Kidney glomerular epithelial cell (primary cell): ENCODE data around the gene C10orf90.

Experiments
- DNase-seq: peaks from one replicate; lab custom pipeline; 2025; lab: John Stamatoyannopoulos, UW

Gene C10orf90

DNA sequence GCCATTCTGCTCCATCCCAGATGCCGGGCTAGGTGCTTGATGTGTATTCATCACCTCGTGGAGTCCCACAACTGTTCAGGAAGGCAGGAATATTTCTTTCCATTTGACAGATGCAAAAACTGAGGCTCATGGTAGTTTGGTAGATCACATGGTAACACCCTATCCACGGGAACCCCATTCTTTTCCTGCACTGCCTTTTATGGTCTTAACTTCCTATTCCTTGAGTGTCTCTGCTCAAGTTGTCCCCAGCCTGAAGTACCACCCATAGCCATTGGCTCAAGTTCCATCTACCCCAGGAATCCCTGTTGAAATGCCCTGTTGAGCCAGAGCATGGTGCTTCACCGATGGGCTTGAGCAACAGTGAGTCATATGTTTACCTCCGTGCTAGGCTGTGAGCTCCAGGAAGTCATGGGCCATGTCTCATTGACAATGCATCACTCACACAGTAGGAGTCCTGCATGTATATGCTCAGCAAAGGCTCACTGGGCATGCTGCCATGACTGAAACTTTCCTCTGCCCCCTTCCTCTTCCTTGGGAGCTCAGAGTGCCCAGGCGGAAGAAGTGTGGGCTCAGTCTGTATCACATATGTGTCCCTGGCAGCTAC, 210.5 kb downstream of the C10orf90 start:
- DNase-seq, result peak; percentile 81

DNA sequence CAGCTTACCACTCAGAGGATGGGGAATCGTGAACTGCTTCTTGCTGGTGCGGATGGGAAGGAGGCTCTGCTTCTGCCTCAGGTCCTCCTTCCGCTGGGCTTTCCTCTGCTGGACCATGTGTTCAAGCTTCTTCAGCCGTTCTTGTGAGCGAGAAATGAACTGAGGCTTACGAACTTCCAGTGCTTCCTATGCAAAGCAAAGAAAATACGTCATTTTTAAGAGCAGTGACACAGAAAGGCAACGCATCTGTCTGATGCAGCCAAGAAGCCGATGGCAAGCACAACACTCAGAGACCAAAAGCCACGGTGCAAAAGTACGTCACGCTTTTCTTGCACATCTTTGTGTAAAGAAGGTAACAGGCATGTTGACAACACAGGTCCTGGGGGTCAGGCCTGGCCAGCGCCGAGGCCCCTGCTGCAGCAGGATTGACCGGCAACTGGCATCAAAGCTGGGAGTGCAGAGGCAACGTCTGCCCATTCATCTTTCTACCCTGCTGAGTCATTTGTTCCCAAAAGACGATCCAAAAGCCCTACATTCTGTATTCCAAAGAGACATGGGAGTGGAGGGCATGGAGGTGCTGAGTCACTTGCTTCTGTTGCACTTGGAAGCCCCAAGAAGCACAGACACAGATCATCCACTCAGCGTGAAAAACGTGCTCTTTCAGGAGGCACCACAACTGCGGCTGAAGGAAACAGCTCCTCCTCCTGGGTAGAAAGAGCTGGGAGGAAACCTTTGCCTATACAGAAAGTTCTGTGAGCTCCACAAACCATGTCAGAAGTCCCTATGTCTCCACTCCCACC, 211.3 kb downstream of the C10orf90 start:
- no peak for DNase-seq

DNA sequence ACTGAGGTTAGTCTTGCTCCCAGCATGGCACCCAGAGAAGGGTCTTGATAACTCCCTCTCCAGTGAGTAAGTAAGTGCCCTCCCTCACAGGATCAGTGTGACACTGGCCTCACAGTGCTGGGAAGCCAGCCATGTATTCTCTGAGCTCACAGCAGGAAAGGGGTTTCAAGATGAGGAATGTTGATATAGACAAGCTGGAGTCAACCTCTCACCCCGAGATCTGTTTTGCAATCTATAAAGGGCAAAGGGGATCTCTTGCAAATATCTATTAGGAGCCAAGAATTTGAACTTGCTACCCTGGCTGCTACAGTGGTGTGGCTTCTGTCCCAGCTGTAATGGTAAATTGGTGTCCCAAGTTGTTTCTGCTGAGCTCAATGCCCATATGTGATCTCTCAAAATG, 212.0 kb downstream of the C10orf90 start:
- no peak for DNase-seq

DNA sequence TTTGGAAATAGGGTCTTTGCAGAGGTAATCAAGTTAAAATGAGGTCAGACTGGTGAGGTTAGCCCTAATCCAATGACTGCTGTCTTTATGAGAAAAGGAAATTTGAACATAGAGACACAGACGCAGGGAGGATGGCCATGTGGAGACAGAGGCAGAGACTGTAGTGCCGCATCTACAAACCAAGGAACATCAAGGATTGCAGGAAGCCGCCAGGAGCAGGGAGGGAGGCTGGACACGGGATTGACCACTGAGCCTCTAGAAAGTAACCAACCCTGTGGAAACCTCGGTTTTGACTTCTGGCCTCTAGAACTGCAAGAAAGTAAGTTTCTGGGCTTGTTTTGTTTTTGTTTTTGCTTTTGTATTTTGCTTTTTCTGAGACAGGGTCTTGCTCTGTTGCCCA, 213.9 kb downstream of the C10orf90 start:
- no peak for DNase-seq

DNA sequence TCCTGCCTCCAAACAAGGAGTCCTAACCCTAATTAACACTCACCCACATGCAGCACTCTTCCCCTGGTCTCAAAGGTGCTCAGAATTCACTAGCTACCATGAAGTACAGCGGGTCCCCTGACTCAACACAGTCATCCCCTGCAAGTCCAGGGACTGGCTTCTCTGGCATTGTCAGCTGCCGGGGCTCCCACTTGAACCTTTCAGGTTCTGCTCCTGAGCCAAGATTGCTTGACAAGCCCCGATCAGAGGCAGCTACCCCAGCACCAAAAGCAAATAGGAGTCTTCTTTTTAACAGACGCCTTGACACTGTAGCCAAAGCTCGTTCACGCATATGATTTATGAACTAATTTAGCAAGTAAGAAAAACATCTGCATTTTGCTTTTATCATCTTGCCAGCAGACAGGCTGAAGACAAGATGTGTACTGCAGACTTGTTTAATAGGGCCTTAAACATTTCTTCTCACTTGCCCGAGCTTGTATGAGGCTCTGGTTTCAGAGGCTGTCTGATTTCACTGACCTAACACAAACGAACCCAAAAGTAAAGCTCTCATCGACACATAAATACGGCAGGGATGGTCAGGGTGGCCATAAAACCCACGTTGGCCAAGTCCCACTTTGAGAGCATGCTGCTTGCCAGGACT, 214.6 kb downstream of the C10orf90 start:
- DNase-seq, result no peak

DNA sequence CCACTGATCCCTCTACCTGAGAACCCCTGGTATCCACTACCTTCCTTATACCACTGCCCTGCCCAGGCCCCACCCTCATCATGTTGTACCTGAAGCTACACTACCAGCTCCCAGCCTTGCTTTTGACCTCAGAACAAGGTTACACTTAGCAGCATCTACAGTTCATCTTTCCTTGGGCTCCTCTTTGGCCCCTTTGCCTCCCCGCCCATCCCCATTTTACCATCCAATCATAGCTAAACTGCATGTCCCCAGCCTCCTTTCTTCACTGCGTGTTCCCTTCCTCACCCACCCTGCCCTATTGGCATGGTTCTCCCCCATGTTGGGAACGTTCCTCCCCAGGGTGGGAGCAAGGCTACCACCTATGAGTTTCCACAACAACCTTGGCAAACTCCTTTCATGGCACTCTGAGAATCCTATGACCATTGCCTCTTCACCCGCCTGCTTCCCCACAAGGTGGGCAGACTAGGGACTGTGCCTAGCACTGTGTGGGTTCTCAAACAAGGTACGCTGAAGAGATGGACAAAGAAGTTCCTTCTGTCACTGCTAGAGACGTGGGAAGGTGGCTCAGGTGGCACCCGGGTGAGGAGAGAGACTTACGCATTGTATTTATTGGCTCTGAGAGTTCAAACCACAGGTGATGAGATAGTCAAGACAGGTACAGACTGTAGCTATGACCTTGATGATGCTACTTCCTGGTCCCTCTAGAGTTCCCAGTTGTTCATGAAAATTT, 215.3 kb downstream of the C10orf90 start:
- no peak for DNase-seq

DNA sequence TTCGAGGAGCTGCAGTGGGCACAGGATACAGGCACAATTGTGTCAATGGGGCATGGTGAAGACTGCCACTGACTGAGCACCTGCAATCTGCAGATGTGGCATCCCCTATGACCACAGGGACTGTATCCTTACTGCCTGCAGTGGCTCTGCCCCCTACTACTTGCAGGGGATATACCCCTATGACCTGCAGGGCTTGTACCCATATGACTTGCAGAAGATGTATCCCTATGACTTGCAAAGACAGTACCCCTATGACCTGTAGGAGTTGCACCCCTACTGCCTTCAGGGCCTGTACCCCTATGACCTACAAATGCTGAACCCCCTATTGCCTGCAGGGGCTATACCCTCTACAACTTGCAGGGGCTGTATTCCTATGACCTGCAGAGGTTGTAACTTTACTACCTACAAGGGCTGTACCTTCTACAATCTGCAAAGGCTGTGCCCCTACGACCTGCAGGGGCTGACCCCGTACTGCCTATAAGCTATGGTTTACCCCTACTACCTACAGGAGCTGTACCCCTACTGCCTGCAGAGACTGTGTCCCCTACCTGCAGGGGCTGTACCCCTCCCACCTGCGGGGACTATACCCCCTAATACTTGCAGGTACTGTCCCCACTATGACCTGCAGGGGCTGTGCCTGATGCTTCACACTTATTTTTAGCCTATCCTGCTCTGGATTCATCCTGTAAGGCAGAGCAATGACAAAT, 216.3 kb downstream of the C10orf90 start:
- no peak for DNase-seq

DNA sequence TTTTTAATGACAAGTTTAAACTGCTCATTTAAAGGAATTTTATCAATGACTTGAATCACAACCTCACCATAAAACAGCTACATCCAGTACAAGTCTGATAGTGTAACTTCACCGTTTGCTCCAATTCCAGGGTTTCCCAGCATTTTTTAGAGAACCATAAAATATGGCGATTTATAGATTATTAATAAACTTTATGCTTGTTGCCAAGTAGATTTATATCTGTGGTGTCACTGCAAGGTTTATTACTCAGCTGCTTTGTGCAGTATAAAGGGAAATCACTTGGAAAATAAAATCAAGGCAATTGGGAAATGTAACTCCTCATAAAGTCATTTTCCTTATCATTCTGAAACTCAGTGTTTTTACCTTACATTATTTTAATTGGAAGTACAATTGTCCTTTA, 218.2 kb downstream of the C10orf90 start:
- no peak for DNase-seq

DNA sequence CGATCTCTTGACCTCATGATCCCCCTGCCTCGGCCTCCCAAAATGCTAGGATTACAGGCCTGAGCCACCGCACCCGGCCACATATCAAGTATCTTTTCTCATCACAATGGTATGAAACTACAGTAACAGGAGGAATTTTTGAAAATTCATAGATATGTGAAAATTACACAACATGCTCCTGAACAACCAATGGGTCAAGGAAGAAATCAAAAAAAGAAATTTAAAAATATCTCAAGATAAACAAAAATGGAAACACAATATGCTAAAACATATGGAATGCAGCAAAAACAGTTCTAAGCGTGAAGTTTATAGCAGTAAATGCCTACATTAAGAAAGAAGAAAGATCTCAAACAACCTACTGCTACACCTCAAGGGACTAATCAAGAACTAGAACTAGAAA, 222.4 kb downstream of the C10orf90 start:
- no peak for DNase-seq

DNA sequence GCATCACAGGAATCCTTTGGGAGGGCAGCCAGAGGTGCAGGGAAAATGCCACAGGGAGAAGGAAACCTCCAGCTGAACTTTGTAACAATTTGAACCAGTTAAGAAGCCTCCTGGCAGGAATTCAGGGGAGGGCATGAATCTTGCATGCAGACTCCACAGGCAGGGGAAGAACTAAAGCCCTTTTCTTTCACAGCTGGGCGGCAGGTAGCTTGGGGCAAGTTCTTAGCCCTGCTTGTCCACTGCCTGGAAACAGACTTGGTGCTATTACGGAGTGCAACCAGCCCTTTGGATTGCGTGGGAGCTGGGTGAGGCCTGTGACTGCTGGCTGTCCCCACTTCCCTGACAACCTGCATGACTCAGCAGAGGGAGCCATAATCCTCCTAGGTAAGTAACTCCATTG, 230.6 kb downstream of the C10orf90 start:
- DNase-seq, result no peak

DNA sequence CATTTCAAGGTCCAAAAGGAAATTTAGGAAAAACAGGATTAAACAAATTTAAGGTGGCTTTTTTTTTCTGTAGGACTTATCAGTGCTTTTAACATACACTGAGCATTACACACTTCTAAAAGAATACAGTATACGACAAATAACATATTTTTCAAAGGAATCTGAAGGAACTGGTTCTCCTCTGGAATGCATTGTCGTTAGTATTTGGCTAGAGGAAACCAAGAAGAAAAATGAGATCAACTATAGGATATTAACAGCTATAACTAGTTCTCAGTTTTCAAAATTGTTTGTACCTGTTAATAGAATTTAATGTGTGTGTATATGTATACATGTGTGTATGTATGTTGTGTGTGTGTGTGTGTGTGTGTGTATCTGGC, 232.1 kb downstream of the C10orf90 start:
- no peak for DNase-seq

DNA sequence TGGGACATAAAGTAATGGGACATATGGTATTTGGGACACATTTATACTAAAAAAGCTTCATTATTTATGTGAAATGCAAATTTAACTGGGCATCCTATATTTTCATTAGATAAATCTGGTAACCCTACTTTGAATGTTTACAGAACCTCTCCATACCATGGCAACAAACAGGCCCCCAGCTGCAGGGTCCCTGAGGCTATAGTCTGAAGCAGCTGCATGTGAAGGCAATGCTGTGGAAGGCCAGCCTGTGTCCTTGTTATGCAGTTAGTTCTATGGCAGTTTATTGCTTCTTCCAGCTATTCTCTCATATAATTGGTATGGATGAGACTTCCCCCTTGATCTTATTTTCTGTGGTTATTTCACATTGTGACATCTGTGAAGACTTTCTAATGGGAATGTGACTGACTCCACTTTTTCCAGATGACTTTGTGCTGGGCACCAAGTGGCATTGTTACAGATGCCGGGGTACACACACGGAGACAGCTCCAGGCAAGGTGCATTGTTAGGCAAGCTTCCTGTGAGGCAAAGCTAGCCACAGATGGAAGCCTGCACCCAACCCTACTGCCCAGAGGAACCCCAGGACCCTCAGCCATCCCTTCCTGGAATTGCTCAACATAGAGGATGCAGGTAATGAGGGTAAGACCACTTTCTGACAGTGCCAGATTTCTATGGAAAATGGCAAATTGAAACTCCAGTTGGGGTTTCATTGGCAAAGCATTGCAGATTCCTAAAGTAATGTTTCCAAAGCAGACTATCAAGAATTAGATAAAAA, 232.7 kb downstream of the C10orf90 start:
- no peak for DNase-seq

DNA sequence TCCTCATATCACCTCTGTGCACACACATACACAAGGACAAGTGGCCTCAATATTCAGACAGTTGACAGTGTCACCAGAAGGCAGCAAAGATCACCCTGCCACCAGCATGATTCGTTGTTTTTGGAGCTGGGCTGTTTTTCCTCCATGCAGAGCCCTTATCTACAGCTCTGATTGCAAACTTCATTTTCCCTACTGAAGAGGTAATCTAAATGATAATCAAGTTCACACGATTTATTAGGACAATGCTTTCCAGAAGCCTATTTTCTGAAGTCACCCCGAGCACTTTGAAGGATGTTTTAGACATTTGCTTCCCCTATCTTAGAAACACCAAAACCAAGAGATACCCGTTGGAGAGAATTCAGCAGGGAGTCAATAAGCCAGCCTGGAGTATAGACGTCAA, 236.3 kb downstream of the C10orf90 start:
- no peak for DNase-seq

DNA sequence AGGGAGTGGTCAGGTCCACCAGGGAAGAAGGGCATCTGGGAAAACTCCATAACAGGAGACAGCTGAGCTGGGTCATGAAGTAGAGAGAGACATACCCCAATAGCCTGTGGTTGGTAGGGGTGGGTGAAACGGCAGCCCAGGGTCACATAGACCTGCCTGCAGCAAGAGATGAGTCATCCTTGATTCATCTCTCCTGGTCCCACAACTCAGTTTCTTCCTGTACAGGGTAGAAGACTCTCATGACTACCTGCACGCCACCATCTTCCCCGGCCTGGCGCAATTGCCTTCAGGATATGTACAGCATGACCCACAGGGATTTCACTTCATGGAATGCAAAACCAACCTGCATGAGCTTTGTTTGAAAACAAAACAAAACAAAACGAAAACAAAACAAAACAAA, 237.1 kb downstream of the C10orf90 start:
- no peak for DNase-seq

DNA sequence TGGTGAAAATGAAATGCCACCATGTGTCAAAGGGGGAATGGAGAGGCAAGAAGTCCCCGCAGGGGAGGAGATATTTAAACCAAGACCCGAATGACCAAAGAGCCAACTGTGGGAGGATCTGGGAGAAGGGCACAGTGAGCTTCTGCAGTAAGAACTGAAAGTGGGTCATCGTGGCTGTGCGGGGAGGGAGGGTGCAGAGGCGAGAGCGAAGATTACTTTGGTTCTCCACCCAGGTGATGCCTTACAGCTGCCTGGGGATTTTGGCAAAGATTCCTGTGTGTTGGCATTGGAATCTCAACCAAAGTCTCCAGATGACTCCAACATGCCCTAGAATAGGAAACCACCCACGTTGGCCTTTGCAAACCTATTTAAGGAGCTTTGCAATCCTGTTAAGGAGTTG, 238.0 kb downstream of the C10orf90 start:
- DNase-seq, result no peak

DNA sequence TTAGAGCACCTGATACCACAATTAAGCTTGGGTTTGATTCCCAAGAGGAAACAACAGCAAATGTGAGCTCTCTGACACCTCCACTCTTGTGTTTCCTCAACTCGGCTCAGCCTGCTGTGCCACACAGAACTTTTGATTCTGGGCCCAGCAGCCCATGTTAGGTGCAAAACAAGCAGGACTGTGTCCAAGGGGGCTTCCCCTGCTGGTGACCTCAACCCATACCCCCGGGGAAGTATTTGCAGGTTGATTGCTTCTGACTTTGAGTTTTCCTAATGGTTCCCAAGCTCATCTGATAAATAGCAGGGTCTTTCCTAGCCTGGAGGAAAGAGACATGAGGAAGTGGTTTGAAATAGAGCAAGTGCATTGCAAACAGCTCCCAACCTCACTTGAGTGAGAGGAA, 238.7 kb downstream of the C10orf90 start:
- no peak for DNase-seq

DNA sequence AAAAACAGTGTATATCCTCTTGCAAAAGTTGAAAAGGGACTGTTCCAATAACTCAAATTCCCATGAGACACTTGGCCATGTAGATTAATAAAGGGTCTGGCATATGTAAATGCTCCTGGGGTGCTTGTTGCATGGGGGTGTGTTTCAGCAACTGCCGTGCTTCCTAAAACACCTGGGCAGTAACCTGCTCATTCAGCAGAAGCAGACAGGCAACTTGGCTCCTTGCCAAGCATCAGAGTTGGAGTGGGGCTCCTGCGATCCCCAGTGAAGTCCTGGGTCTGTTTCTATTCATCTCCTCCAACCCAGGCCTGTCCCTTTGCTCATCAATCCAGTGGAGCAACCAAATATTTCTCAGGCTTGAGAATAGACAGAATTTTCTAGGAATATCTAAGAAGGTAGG, 240.0 kb downstream of the C10orf90 start:
- DNase-seq, result no peak

DNA sequence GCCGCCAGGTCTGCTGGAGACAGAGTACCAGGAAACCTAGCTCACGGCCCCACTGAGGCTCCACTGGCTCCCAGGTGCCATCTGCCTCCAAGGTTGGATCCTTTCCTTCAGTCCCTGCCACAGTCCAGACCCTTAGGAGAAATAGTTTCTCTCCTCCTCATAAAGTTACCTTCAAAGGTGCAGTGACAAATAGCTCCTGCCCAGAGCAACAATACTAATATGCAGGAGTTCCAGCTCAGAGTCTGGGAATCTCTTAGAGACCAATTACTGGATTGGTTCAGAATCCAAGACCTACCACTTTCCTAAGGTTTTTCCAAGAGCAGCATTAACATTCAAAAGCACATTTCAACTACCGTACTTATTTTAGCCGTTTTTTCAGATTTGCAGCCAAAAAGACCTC, 241.2 kb downstream of the C10orf90 start:
- DNase-seq, result no peak

DNA sequence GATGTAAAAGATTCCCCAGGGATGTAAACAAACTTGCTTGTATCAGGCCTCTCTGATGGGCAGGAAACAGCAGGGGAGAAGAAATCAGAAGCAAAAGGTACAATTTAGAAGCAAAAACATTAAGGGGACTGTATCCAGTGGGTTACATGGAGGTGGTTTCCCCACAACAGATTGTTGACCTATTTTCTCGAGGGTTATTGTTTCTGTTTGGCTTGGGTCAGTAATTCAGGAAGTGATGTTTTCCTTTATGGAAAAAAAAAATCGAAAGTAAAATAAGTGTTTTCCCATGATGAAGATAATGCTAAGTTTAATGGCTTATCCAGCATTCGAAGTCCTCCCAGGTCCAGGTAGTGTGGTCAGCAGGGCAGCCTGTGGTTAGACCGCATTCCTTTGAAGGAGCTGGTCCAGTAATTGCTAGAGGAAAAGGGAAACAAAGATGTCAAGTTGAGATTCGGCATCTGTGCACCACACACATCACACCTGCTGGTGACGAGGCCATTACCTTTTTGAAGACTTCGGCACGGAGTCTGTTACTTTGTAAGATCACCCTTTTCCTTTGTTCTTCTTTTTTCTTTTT, 244.9 kb downstream of the C10orf90 start:
- DNase-seq, result peak; percentile 26

DNA sequence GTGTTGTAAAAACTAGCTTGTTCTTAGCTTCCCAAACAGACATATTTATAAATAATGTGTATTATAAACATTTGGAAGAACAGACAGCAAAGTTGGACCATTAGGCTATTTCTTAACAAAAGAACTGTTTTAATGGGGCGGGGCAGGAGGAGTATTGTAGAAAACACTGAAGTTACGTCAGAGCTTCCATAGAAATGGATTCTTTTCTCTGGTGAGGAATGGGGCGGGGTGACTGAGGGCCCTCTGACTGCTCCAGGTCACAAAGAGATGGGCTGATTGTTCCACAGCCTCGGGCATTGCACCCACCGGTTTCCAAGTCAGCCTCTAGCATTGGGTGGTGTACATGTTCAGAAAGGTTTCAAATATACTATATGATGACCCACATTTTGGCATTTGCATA, 245.5 kb downstream of the C10orf90 start:
- DNase-seq, result no peak
